ENCODE results near the gene WDR33.

WDR33 gene

DNA sequence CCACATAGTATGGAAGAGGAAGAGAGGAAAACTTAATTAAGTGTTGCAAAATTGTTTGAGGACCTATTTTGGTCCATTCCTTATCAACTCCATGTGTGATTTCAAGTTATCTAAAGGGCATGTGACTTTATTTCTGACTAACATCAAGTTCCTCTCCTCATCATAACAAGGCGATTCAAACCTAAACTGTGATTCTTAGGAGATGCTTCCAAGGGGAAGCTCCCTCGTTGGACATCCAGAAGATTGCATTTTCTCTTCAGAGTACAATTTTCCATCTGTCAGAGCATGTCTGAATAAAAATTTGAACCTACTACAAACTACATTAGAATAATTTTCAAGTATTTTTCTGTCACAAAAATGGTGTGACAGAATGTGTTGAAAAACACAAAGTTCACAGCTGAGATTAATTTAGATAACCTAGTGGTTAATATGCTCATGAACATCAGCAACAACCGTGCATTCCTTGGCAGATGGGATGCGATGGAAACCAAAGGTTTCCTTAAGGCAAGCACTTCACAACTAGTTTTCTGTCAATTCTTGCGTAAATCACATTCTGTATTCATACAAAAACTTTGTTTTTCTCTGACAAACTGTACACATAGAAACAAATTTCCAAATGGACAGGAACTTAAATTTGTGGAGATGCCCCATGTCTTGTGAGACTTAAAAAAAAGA lies 105.4 kb downstream of the WDR33 start:
- Histone ChIP-seq H3K9ac (no peak overlapping the region), H3K27me3 (ENCODE audit: insufficient read depth, low read depth) (no peaks in the 10 kb centered on the region), H2AFZ (ENCODE audit: low read depth) (no peak overlapping the region), H3K79me2 (ENCODE audit: insufficient read depth, low read depth) (peaks cover 17% of the 10 kb centered on the region; the same call in 1 of the 2 replicates), H3K4me2 (peak overlapping the region; percentile 86; the same call in 1 of the 2 replicates), H3K4me3 (IDR thresholded peaks at IDR 0.05; ENCODE audit: insufficient read depth, low read depth, low read length) (no peak overlapping the region), H3K4me1 (ENCODE audit: low read depth, poor library complexity, severe bottlenecking) (peaks cover 41% of the 10 kb centered on the region), H3K36me3 (ENCODE audit: insufficient read depth) (0 out of 2 replicates have a peak, but pooled peaks cover 3% of the 10 kb centered on the region), H4K20me1 (ENCODE audit: insufficient read depth) (no peaks in the 10 kb centered on the region), H3K27ac (peak overlapping the region; percentile 97; the same call in 1 of the 2 replicates)
- TF ChIP-seq, protein P1, sequence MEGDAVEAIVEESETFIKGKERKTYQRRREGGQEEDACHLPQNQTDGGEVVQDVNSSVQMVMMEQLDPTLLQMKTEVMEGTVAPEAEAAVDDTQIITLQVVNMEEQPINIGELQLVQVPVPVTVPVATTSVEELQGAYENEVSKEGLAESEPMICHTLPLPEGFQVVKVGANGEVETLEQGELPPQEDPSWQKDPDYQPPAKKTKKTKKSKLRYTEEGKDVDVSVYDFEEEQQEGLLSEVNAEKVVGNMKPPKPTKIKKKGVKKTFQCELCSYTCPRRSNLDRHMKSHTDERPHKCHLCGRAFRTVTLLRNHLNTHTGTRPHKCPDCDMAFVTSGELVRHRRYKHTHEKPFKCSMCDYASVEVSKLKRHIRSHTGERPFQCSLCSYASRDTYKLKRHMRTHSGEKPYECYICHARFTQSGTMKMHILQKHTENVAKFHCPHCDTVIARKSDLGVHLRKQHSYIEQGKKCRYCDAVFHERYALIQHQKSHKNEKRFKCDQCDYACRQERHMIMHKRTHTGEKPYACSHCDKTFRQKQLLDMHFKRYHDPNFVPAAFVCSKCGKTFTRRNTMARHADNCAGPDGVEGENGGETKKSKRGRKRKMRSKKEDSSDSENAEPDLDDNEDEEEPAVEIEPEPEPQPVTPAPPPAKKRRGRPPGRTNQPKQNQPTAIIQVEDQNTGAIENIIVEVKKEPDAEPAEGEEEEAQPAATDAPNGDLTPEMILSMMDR (conservative IDR thresholded peaks at IDR 0.05; ENCODE audit: low read depth, low read length), result no peak

DNA sequence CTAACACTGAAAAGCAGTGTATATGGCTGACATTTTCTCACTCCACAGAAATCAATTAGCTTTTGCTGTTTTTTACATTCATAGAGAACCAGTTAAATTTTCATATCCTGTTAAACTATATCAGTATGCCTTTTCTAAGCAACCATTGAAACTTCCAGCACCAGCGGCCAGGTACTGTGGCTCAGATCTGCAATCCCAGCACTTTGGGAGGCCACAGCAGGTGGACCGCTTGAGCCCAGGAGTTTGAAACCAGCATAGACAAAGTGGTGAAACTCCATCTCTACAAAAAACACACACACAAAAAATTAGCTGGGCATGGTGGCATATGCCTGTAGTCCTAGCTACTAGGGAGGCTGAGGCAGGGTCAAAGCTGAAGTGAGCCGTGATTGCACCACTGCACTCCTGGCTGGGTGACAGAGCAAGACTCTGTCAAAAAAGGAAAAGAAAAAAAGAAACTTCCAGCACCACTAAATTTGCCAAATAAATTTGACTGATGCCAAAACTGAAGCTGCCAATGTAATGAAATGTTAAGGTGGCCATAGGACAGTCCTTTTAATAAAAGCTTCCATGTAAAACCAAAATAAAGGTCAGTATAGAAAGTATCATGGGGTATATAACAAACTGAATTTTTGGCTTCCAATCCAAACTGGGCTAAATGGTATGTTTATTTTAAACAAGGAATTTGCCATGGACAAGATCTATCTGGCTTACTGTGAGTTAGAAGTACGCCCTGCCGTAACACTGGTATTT lies 106.2 kb downstream of the WDR33 start:
- H3K9ac ChIP-seq, result peak overlapping the region; percentile 7; the same call in 1 of the 2 replicates
- peaks cover 47% of the 10 kb centered on the region for H3K4me1 ChIP-seq (ENCODE audit: low read depth, poor library complexity, severe bottlenecking)
- H3K79me2 ChIP-seq (ENCODE audit: insufficient read depth, low read depth), result peaks cover 17% of the 10 kb centered on the region; the same call in 1 of the 2 replicates
- peak overlapping the region; percentile 86 for H3K4me2 ChIP-seq
- no peaks in the 10 kb centered on the region for H4K20me1 ChIP-seq (ENCODE audit: insufficient read depth)
- H3K36me3 ChIP-seq (ENCODE audit: insufficient read depth), result 0 out of 2 replicates have a peak, but pooled peaks cover 3% of the 10 kb centered on the region
- peak overlapping the region; percentile 97 for H3K27ac ChIP-seq
- H3K27me3 ChIP-seq (ENCODE audit: insufficient read depth, low read depth), result no peaks in the 10 kb centered on the region
- no peak overlapping the region for H2AFZ ChIP-seq (ENCODE audit: low read depth)
- TF ChIP-seq, protein P1 (conservative IDR thresholded peaks at IDR 0.05; ENCODE audit: low read depth, low read length), result no peak
- no peak overlapping the region for H3K4me3 ChIP-seq (IDR thresholded peaks at IDR 0.05; ENCODE audit: insufficient read depth, low read depth, low read length)

DNA sequence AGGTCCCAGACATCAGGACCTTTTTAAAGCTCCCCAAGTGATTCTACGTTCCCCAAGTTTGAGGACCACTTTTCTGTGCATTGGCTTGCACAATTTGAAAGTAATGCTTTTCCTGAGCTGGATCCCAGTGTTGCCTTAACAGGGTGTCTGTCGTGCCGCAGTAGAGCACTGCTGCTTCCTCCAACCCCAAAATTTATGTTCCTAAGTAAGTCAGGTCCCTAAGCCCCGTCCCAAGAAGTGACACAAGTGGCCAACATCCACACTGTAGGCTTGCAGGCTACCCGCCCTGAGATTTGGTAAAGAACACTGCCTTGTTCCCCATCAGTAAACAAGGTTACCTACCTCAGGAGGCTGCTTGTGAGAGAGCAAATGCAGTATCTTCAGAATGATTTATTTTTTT lies 107.7 kb downstream of the WDR33 start:
- TF ChIP-seq, protein P1 (conservative IDR thresholded peaks at IDR 0.05; ENCODE audit: low read depth, low read length), result no peak
- H3K4me3 ChIP-seq (IDR thresholded peaks at IDR 0.05; ENCODE audit: insufficient read depth, low read depth, low read length), result no peak overlapping the region

DNA sequence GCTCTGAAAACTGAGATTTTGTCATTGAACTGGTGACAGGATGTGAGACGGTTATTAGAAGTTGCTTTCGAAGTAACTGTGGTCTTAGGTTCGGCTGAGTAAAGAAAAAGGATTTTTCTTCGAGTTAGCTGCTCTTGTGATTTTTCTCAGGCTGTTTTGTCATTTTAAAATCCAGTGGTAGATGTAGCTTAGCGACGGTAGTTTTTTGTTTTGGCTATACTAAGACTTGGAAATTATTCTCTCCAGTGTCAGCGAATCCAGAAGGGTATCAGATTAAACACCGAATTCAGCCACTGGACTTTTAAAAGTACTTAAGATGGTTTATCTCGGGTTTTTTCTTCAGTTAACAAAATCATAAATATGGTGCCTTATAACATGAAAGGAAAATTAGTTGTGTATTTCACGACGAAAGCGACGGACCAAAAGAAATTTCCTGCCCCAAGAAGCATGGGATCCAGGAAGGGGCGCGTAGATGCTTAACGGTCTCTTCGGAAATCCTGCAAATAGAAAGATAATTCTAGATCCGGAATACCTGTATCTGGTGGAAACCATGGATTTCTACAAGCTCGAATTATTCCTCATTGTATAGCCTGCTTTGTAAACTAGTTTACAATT lies 108.5 kb downstream of the WDR33 start:
- H2AFZ ChIP-seq (ENCODE audit: low read depth), result no peak overlapping the region
- H3K36me3 ChIP-seq (ENCODE audit: insufficient read depth), result no peaks in the 10 kb centered on the region
- H3K4me2 ChIP-seq, result peak overlapping the region; percentile 86
- peaks cover 17% of the 10 kb centered on the region; the same call in 1 of the 2 replicates for H3K79me2 ChIP-seq (ENCODE audit: insufficient read depth, low read depth)
- TF ChIP-seq, protein P1 (conservative IDR thresholded peaks at IDR 0.05; ENCODE audit: low read depth, low read length), result no peak
- H3K27ac ChIP-seq, result peak overlapping the region; percentile 97
- no peak overlapping the region for H3K4me3 ChIP-seq (IDR thresholded peaks at IDR 0.05; ENCODE audit: insufficient read depth, low read depth, low read length)
- H3K9ac ChIP-seq, result peak overlapping the region; percentile 87
- H4K20me1 ChIP-seq (ENCODE audit: insufficient read depth), result no peaks in the 10 kb centered on the region
- H3K4me1 ChIP-seq (ENCODE audit: low read depth, poor library complexity, severe bottlenecking), result peaks cover 50% of the 10 kb centered on the region
- H3K27me3 ChIP-seq (ENCODE audit: insufficient read depth, low read depth), result no peaks in the 10 kb centered on the region

More for the DNA sequence above, 107.7 kb downstream of the WDR33 start:
- peaks cover 17% of the 10 kb centered on the region; the same call in 1 of the 2 replicates for H3K79me2 ChIP-seq (ENCODE audit: insufficient read depth, low read depth)
- no peak overlapping the region for H2AFZ ChIP-seq (ENCODE audit: low read depth)
- H3K4me1 ChIP-seq (ENCODE audit: low read depth, poor library complexity, severe bottlenecking), result peaks cover 50% of the 10 kb centered on the region
- no peaks in the 10 kb centered on the region for H3K27me3 ChIP-seq (ENCODE audit: insufficient read depth, low read depth)
- peak overlapping the region; percentile 86; the same call in 1 of the 2 replicates for H3K4me2 ChIP-seq
- H4K20me1 ChIP-seq (ENCODE audit: insufficient read depth), result no peaks in the 10 kb centered on the region
- peak overlapping the region; percentile 97; the same call in 1 of the 2 replicates for H3K27ac ChIP-seq
- no peak overlapping the region for H3K9ac ChIP-seq
- H3K36me3 ChIP-seq (ENCODE audit: insufficient read depth), result no peaks in the 10 kb centered on the region
